Measurements from ENCODE around the gene ANKRD33B. TPM values are rescaled to one million over a fixed set of nuclear protein-coding genes. Genes with fewer than 3 reads are reported as not detected.

Gene ANKRD33B
- total RNA-seq, 1 experiment from 2014 or later: 4.9 TPM

DNA sequence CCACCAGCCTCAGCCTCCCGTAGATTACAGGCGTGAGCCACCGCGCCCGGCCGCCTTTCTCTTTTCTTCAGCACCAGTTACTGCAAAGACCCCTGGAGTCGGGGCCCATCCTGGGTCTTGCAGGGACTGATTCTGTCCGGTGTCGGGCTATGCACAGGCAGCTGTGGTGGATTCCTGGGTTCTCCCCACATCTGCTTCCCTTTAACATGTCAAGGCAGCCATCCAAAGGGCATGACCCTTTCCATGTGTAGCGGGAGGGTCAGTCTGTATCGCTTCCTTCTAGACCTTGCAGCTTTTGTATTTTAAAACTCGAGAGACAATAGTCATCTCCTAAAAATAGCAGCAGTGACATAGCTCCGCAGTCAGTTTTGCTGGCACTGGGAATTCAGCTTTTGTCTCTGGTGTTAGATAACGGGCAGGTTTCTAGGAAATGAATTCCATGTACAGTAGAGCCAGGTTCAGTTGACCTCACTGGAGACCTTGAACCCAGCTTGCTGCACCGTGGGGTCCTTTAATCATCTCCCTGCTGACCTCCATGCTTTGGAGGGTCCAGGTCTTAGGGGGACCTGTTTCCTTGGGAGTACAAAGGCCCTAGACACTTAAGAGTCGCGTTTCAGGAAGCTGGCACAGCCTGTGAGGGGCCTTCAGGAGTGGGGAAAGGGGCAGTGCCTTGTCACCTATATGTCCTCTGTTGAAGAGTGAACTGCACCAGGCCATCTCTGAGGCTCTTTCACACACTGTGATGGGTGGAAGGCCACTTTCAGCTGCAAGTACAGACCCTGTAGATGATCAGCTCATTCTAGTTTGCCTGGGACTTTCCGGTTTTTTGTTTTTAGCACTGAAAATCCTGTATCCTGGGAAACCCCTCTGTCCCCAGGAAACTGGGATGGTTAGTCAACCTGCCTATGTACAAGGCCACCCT is 13.8 kb downstream of the ANKRD33B start:
- DNase-seq (ENCODE audit: low read depth): no peak

DNA sequence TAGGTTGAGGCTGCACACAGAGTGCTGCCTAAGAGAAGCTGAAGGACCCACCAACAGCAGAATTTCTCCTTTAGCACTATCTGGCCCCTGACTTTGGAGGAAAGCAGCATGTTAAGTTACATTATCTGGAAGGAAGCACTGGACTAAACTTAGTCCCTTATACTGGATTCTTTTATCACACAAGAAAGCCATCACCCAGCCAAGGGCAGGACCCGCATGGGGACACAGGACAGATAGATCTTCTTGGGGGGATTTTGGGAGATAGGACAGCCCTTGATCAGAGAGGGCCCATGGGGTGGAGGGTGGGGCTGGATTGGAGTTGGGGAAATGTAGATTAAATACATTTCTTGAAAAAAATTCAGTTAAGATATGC is 14.4 kb downstream of the ANKRD33B start:
- DNase-seq (ENCODE audit: low read depth): no peak

DNA sequence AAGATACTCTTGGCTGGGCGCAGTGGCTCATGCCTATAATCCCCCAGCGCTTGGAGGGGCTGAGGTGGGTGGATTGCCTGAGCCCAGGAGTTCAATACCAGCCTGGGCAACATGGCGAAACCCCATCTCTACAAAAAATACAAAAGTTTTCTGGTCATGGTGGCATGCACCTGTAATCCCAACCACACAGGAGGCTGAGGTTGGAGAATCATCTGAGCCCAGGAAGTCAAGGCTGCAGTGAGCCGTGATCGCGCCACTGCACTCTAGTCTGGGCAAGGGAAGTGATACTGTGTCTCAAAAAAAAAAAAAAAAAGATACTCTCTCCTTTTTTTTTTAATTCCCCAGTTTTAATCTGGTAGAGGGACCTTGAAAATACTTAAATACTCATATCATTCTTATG is 15.0 kb downstream of the ANKRD33B start:
- DNase-seq (ENCODE audit: low read depth): no peak

DNA sequence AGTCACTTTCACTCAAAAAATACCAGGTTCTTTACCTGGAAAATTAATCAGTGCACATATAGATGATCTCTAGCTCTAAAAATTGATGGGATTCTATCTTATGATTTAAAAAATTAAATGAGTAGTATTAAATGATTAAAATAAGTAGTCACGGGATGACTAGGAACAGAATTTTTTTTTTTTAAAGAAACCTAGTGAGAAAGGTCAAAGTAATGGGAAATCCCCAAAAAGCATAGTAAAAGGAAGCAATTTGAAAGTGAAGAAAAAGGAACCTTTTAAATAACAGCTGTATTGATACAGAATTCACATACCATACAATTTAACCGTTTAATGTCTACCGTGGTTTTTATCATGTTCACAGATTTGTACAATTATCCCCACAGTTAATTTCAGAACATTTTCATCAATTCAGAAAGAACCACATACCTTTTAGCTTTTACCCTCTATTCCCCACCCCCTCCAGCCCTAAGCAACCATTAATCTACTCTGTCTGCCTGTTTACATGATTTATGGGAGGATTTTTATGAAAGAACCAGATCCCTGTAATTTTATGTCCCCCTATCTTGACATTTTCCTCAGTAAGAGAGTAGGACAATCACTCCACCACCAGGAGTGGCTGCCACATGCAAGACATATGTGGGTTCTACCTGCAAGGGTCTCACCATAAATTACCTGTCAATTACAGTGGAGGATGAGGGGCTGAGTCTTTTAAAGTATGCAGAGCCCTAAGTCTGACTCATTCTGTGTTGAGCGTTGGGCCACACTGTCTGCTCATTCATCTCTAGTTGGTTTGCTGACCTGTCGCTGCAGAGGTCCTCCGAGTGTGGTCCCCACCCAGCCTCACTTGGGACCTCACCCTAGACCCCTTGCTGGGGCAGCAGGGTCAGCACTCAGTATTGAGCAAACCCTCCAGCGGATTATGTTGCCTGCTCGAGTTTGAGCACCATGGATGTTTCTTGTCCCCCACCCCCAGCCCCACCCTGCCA is 16.0 kb downstream of the ANKRD33B start:
- DNase-seq (ENCODE audit: low read depth): no peak

DNA sequence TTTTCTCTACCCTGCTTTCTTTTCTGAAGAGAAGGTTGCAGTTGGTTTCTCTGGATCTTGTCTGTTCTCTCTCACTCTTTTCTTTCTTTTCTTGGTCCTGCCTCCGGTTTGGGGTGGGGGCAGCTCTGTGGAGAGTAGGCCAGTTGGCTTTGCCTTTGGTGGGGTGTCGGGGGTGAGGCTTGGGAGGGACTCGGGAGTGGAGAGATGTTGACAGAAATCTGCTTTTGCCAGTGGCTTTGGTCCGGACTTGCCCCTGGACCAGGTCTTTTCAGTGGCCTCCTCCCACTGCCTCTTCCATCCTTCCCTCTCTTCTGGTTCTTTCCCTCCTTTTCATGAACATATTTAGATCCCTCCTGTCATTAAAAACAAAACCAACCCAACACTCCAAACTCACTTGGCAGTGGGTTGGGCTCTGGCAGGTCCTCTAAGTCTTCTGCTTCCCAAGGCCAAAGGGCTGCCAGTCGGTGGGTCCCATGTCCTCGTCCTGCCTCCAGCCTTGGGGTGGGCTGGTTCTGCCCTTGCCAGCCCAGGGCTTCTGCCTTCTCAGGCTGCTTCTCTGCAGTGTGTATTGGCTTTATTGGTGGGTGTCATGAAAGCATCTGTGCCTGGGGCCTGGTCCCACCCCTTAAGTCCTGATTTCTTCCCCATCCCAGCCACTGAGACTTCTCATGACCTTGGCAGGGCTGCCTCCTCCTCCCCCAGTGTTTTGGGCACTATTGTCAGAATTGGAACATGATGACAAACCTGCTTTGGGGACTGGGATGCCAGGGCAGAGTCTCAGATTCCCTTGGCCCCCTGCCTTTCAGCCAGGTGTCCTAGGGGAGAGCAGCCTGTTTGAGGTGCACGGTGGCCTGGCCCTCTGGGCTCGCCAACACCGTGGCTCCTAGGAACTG is 16.9 kb downstream of the ANKRD33B start:
- no peak for DNase-seq (ENCODE audit: low read depth)

DNA sequence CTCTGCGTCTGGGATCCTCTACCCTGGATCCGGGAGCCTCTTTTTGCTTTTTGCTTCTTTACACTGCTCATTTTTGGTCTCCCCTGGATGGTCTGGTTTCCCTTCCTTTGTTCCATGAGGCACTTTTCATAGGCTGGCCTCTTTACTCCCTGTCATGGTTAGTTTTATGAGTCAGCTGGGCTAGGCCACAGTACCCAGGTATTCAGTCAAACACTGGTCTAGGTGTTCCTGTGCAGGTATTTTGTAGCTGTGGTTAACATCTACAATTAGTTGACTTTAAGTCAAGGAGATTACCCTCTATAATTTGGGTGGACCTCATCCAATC is 17.5 kb downstream of the ANKRD33B start:
- DNase-seq (ENCODE audit: low read depth): no peak

DNA sequence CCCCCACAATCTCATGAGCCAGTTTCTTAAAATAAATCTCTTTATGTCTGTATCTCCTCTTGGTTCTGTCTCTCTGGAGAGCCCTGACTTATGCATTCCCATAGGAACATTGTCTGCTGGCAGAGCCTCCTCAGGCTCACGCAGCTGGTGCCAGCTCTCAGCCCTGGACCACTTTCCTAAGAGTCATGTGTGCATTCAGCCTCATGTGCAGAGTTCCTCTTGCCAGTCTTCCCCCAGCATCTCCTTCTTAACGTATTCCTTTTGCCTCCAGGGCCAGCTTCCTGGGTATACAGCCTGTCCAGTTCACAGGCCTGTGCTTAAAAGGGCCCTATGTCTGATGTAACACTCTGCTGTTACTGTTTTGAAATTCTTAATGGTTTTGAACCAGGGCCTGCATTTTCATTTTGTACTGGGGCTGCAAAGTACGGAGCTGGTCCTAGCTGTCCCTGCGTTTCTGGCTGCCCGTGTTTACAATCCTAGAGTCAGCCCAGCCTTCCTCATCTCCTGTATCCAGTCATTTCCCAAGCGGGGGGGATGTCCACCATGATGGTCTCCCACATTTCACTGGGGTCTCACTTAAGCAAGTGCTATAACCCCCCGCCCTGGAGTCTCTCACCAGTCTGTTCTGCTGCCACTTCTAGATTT is 18.1 kb downstream of the ANKRD33B start:
- no peak for DNase-seq (ENCODE audit: low read depth)

DNA sequence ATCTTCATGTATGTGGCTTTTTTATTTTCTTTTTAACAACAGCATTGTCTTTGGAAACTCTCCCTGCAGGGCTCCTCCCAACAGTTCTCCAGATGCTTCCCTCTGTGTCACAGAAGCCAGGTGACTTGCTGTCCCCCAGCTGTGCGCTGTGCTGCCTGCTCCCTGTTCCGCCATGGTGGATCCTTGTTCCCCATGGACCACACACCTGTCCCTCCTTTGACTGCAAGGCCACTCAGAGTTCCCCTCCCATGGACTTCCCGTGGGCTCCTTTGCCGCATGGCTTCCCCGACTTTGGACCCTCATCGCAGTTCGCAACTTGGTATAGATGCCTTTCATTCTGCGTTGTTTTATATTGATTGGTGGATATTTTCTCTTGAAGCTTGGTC is 18.6 kb downstream of the ANKRD33B start:
- DNase-seq (ENCODE audit: low read depth): no peak

DNA sequence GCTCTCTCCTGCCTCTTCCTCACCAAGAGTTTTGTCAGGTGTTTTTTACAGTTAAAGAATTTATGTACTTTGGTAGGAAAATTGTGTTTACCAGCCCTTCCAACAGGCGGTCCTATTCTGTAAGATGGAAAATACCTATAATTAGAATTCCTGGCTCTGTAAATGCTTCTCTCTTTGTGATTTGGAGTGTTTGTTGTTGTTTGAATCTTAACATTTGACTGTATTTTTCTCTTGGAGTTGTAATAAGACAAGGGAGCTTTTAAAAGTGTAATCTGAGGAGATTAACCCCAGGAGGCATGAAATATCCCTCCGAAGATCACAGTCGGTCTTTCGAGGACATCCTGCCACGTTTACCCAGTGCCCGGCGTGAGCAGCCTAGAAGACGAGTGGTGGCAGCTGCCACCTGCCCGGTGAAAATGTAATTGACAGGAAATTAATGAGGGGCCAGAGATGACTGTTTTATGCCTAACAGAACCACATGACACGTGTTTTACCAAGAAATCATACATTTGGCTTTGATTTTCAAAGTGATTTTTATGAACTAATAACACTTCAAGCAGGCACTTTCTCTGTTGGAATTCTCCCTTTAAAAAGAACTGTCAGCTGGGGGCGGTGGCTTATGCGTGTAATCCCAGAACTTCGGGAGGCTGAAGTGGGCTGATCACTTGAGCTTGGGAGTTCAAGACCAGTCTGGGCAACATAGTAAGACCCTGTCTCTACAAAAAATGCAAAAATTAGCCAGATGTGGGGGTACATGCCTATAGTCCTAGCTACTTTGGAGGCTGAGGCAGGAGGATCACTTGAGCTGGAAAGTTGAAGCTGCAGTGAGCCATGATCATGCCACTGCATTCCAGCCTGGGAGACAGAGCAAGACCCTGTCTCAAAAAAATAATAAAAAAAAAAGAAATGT is 20.0 kb downstream of the ANKRD33B start:
- no peak for DNase-seq (ENCODE audit: low read depth)

DNA sequence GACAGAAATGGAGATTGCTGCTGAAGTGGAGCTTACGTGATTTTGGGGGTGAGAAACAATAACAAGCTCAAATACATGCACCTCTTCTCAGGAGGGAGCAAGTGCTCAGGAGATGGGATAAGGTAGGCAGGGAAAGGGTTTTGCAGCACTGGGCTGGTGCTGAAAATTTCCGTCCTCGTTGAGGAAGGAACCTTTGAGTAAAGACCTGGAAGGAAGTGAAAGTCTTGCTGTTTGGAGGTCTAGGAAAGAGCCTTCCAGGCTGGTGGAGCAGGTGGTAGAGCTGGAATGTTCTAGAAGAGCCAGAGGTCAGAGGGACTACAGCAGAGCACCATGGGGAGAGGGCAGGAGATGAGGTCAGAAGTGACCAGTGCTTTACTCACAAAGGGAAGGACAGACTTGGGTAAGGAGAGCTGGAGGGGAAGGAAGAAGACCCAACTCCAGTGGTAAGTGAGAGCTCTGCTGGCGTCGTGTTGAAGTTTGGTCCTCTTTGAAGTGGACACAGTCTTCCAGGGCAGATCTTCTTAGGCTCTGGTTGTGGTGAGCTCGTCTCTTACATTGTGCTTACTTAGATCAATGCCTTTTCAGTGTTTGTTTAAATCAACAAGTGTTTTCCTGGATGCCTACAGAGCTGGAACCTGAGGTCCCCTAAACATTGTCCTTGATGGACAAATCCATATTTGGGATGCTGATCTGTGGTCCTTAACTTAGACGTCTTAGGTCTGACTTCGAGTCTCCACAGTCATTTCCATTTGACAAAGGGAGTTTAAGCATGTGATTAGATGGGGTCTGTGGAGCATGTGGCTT is 21.0 kb downstream of the ANKRD33B start:
- DNase-seq (ENCODE audit: low read depth): no peak

DNA sequence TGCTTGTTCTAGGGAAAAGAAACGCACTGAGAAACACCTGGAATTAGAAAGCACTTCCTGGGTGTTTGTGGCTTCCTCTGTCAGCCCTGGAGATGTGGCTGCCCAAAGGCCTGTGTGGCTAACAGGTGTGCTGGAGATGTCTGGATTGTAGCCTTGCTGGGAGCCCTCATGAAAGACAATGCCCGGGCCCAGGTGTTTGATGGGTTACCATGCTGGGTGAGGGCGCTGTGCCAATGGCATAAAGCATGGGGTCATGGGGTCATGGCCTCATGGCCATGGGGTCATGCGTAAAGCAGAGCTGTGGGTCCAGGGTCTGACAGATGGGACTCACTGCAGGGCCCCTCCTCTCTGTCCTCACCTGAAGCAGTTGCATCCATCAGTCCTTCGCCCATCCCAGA is 21.6 kb downstream of the ANKRD33B start:
- no peak for DNase-seq (ENCODE audit: low read depth)

DNA sequence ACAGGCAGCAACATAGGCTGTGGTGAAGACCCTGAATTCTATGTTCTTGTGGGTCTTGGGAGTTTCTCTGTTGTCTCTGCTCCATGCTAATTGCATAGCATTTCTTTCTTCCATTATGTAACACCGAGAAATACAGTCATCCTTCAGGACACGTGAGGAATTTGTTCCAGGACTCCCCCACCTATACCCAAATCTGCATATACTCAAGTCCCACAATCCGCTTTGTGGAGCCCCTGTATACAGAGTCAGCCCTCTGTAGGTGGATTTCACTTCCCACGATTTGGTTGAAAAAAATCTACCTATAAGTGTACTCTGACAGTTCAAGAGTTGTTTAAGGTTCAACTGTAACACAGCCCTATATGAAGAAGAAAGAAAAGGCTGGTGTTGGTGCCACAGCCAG is 22.1 kb downstream of the ANKRD33B start:
- no peak for DNase-seq (ENCODE audit: low read depth)

DNA sequence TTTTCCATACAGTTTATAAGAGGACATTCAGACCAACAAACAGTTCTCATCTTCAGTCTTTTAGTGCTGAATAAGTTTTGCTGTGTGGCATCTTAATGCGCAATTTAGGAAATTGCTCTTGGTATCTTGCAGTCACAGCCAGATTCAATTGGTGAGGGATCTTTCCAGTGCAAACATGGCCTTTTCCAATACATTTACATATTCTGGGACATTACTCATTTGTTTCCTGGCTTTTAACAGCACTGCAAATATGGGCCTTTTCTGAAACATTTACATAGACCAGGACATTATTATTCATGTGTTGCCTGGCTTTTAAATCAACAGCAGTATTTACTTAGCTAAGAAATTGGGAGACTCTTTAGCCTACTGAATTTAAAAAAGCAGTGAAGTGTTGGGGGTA is 22.7 kb downstream of the ANKRD33B start:
- DNase-seq (ENCODE audit: low read depth): no peak

DNA sequence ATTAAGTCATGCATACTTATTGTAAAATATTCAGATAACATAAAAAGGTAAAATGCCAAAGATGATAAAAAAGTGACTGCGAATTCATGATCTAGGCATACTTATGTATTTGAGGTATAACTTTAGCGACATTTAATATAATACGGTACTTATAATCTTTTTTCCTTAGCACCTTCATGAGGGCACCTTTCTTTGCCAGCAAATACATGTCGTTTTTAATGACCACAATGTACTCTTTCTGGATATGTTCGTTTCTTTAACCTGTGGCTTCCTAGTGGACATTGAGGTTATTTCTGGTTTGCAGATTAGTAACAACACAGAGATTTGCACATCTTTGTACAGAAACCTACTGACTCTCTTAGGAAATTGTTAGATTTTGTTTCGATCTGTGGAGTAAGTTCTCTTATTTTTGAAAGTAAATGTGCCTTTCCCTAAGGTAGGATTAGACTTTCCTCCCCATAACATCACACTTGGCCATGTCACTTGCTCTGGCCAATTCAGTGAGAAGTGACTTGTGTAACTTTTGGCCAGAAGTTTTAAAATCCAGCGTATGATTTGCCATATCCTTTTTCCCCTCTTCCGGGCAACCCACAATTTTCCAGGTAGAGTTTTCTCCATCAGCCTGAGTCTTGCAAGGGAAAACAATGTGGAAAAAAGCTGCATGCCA is 24.4 kb downstream of the ANKRD33B start:
- DNase-seq (ENCODE audit: low read depth): no peak

DNA sequence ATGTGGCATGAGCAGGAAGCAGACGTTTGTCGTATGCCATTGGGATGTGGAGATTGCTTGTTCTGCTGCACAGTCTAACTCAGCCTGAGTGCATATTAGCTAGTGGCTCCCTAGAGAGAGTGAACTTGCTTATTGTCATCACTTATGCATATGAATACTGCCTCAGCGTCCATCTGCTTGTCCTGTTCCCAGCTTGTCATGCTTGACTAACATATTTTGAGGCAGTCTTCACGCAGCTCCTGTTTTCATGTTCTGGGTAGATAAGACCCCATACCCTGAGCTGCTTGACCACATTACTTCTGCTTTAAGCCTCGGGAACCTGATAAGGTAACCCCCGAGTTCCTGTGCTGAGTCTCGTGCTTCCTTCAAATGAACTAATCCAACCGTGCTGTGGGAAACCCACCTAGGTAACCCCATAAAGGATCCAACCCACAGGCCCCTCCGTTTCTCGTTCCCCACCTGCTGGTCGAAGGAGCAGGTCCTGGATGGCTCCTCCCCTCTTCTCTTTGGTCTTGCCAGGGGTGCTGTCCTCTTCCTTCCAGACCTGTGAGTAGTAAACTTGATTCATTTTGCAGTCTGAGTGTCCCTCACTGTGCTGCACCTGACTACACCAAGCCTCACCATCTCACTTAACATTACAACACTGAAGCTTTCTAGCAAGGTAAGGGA is 25.0 kb downstream of the ANKRD33B start:
- no peak for DNase-seq (ENCODE audit: low read depth)

DNA sequence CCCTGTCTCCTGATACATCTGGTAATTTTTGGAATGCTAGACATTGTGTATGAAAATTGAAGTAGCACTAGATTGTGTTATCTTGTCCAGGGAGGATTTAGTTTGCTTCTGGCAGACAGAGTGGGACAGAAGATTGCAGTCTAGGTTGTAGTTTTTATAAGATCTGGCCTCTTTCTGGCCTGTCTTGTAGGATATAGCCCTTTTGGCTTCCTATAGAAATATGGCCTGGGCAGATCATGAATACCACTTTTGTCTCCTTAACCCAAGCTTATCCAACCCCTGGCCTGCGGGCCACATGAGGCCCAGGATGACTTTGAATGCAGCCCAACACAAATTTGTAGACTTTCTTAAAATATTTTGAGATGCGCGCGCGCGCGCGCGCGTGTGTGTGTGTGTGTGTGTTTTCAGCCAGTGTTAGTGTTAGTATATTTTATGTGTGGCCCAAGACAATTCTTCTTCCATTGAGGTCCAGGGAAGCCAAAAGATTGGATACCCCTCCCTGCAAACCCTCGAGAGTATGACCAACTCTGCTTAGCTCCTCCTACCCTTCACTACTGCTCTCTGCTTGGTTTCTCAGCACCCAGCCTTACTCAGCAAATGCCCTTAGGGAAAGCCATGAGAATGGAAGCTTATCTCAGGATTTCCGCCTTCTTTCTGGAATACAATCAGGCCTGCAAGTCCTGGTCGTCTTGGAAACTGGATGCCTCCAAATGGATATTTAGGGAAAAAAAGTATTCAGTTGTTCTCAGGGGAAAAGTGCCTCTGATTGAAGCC is 26.5 kb downstream of the ANKRD33B start:
- peak; percentile 71 for DNase-seq (ENCODE audit: low read depth)

DNA sequence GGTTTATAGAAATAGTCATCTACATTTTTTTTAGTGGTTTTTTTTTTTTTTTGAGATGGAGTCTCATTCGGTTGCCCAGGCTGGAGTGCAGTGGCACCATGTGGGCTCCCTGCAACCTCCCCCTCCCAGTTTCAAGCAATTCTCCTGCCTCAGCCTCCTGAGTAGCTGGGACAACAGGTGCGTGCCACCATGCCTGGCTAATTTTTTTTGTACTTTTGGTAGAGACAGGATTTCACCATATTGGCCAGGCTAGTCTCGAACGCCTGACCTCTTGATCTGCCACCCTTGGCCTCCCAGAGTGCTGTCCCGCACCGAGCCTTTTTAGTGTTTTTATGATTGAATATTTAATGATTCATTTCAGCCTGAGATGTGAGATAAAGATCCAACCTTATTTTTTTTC is 27.3 kb downstream of the ANKRD33B start:
- no peak for DNase-seq (ENCODE audit: low read depth)

All from HT1080 (cell line).